ENCODE measurements around the gene PRUNE2. TPM values are rescaled to one million over a fixed set of nuclear protein-coding genes. Genes with fewer than 3 reads are reported as not detected.

Gene PRUNE2
- total RNA-seq, 4 donors from 2014 or later, result 586 to 728 (median 654) TPM

GRCh38 chr9:76620581-76620980 lies 285.3 kb downstream of the PRUNE2 start:
- 43% methylated on average over 3 of the region's 3 CpGs for WGBS
- no peaks in the 10 kb centered on the region for H3K9me3 ChIP-seq
- H3K36me3 ChIP-seq, result peaks cover 0 to 36% (median 8%) of the 10 kb centered on the region in 4 donors
- no peak overlapping the region for H3K4me3 ChIP-seq
- intact Hi-C loops (cut with DNase I), result no loop called here
- no peak for DNase-seq (ENCODE audit: extremely low spot score)
- no peak for TF ChIP-seq POLR2AphosphoS5 (IDR thresholded peaks at IDR 0.05)
- TF ChIP-seq EP300 (IDR thresholded peaks at IDR 0.05), result no peak
- no peak for TF ChIP-seq CTCF (IDR thresholded peaks at IDR 0.05)
- H3K27ac ChIP-seq (replicated peaks in 1 of 4), result no peak overlapping the region
- no peaks in the 10 kb centered on the region for H3K27me3 ChIP-seq
- H3K4me1 ChIP-seq, result peaks cover 12 to 35% (median 20%) of the 10 kb centered on the region in 4 donors

- intact Hi-C loops (cut with DNase I), result no loop called here
- H3K36me3 ChIP-seq, result peaks cover 0 to 27% (median 4%) of the 10 kb centered on the region in 4 donors
- DNase-seq (ENCODE audit: extremely low spot score), result no peak
- WGBS, result 64% methylated on average over 2 of the region's 2 CpGs
- peak overlapping the region in 3 of 4 donors; percentile 1 to 62 (median 41) for H3K27ac ChIP-seq (replicated peaks in 1 of 4)
- no peak overlapping the region for H3K4me3 ChIP-seq
- no peaks in the 10 kb centered on the region for H3K9me3 ChIP-seq
- TF ChIP-seq POLR2A (IDR thresholded peaks at IDR 0.05; ENCODE audit: low read depth) (no peak), EP300 (IDR thresholded peaks at IDR 0.05) (no peak), CTCF (IDR thresholded peaks at IDR 0.05) (no peak), POLR2AphosphoS5 (IDR thresholded peaks at IDR 0.05) (no peak)
- H3K27me3 ChIP-seq, result no peaks in the 10 kb centered on the region
- peaks cover 12 to 35% (median 20%) of the 10 kb centered on the region in 4 donors for H3K4me1 ChIP-seq
These were observed 286.3 kb downstream of the PRUNE2 start for GRCh38 chr9:76619640-76620039.

GRCh38 chr9:76619197-76619596 lies 286.7 kb downstream of the PRUNE2 start:
- H3K27me3 ChIP-seq, result no peaks in the 10 kb centered on the region
- H3K4me3 ChIP-seq, result no peak overlapping the region
- H3K27ac ChIP-seq (replicated peaks in 1 of 4), result peak overlapping the region; percentile 23 to 62 (median 38)
- no peaks in the 10 kb centered on the region for H3K9me3 ChIP-seq
- DNase-seq (ENCODE audit: extremely low spot score), result no peak
- no peak for TF ChIP-seq CTCF (IDR thresholded peaks at IDR 0.05)
- H3K36me3 ChIP-seq, result peaks cover 0 to 26% (median 1%) of the 10 kb centered on the region in 4 donors
- intact Hi-C loops (cut with DNase I), result no loop called here
- H3K4me1 ChIP-seq, result peaks cover 12 to 35% (median 20%) of the 10 kb centered on the region in 4 donors

GRCh38 chr9:76618762-76619161 lies 287.2 kb downstream of the PRUNE2 start:
- peak overlapping the region; percentile 23 to 62 (median 38) for H3K27ac ChIP-seq (replicated peaks in 1 of 4)
- no peaks in the 10 kb centered on the region for H3K27me3 ChIP-seq
- H3K4me3 ChIP-seq, result no peak overlapping the region
- H3K4me1 ChIP-seq, result peaks cover 12 to 35% (median 20%) of the 10 kb centered on the region in 4 donors
- WGBS, result 70% methylated on average over 4 of the region's 4 CpGs
- intact Hi-C loops (cut with DNase I), result no loop called here
- H3K9me3 ChIP-seq, result no peaks in the 10 kb centered on the region
- peaks cover 0 to 26% (median 2%) of the 10 kb centered on the region in 4 donors for H3K36me3 ChIP-seq
- TF ChIP-seq CTCF (IDR thresholded peaks at IDR 0.05), result no peak
- TF ChIP-seq EP300 (IDR thresholded peaks at IDR 0.05), result no peak
- no peak for TF ChIP-seq POLR2AphosphoS5 (IDR thresholded peaks at IDR 0.05)
- TF ChIP-seq POLR2A (IDR thresholded peaks at IDR 0.05; ENCODE audit: low read depth), result no peak
- no peak for DNase-seq (ENCODE audit: extremely low spot score)

GRCh38 chr9:76617497-76618175 lies 288.3 kb downstream of the PRUNE2 start:
- Histone ChIP-seq H3K36me3 (peaks cover 0 to 29% (median 4%) of the 10 kb centered on the region in 4 donors), H3K27me3 (no peaks in the 10 kb centered on the region), H3K9me3 (no peaks in the 10 kb centered on the region), H3K4me3 (no peak overlapping the region), H3K27ac (replicated peaks in 1 of 4) (no peak overlapping the region), H3K4me1 (peaks cover 12 to 35% (median 20%) of the 10 kb centered on the region in 4 donors)
- TF ChIP-seq POLR2AphosphoS5 (IDR thresholded peaks at IDR 0.05), result no peak
- no peak for TF ChIP-seq EP300 (IDR thresholded peaks at IDR 0.05)
- no peak for TF ChIP-seq CTCF (IDR thresholded peaks at IDR 0.05)
- TF ChIP-seq POLR2A (IDR thresholded peaks at IDR 0.05; ENCODE audit: low read depth), result no peak
- intact Hi-C loops (cut with DNase I), result no loop called here
- no peak for DNase-seq (ENCODE audit: extremely low spot score)
- 81% methylated on average over 3 of the region's 3 CpGs for WGBS
